ENCODE measurements around the gene RADX.

Gene RADX

GRCh38 chrX:106680716-106681115 is 68.9 kb downstream of the RADX start:
- DNase-seq (ENCODE audit: insufficient read length, low spot score) (no peak), FAIRE-seq (no peak)

GRCh38 chrX:106684207-106684606 is 72.4 kb downstream of the RADX start:
- no peak for DNase-seq (ENCODE audit: insufficient read length, low spot score)
- FAIRE-seq: no peak

GRCh38 chrX:106692425-106693065 is 80.8 kb downstream of the RADX start:
- DNase-seq (ENCODE audit: insufficient read length, low spot score) (no peak), FAIRE-seq (no peak)

GRCh38 chrX:106696502-106696901 is 84.7 kb downstream of the RADX start:
- FAIRE-seq: no peak

GRCh38 chrX:106698693-106699092 is 86.9 kb downstream of the RADX start:
- FAIRE-seq: no peak

More at GRCh38 chrX:106696502-106696901, 84.7 kb downstream of the RADX start:
- no peak for DNase-seq (ENCODE audit: insufficient read length, low spot score)

GRCh38 chrX:106702636-106703035 is 90.9 kb downstream of the RADX start:
- FAIRE-seq (no peak), DNase-seq (ENCODE audit: insufficient read length, low spot score) (no peak)

More at GRCh38 chrX:106698693-106699092, 86.9 kb downstream of the RADX start:
- no peak for DNase-seq (ENCODE audit: insufficient read length, low spot score)

- no peak for FAIRE-seq
- DNase-seq (ENCODE audit: insufficient read length, low spot score): no peak
These were observed 94.7 kb downstream of the RADX start for GRCh38 chrX:106706466-106706865.

- FAIRE-seq: no peak
- no peak for DNase-seq (ENCODE audit: insufficient read length, low spot score)
These were observed 96.1 kb downstream of the RADX start for GRCh38 chrX:106707771-106708454.

GRCh38 chrX:106710771-106711170 is 99.0 kb downstream of the RADX start:
- DNase-seq (ENCODE audit: insufficient read length, low spot score): no peak
- FAIRE-seq: no peak

- DNase-seq (ENCODE audit: insufficient read length, low spot score): no peak
- no peak for FAIRE-seq
These were observed 99.6 kb downstream of the RADX start for GRCh38 chrX:106711375-106711774.

- FAIRE-seq: no peak
- no peak for DNase-seq (ENCODE audit: insufficient read length, low spot score)
These were observed 104.2 kb downstream of the RADX start for GRCh38 chrX:106716004-106716403.

GRCh38 chrX:106716463-106716862 is 104.7 kb downstream of the RADX start:
- DNase-seq (ENCODE audit: insufficient read length, low spot score) (no peak), FAIRE-seq (no peak)

- FAIRE-seq (no peak), DNase-seq (ENCODE audit: insufficient read length, low spot score) (no peak)
These were observed 106.9 kb downstream of the RADX start for GRCh38 chrX:106718709-106719108.

- FAIRE-seq (no peak), DNase-seq (ENCODE audit: insufficient read length, low spot score) (no peak)
These were observed 114.2 kb downstream of the RADX start for GRCh38 chrX:106725931-106726330.

GRCh38 chrX:106726485-106727437 is 115.0 kb downstream of the RADX start, which contains the start of gene RNF128:
Gene RNF128 (plus strand): TSS chrX:106726701. CDS start chrX:106726914, 213 bp downstream.
- DNase-seq (ENCODE audit: insufficient read length, low spot score) (no peak), FAIRE-seq (no peak)

GRCh38 chrX:106728337-106728736 is 116.6 kb downstream of the RADX start:
- DNase-seq (ENCODE audit: insufficient read length, low spot score) (no peak), FAIRE-seq (no peak)

All from HTR-8/SVneo (cell line).